T-helper 1 cell treated with Interleukin-12 subunit alpha and Interleukin-12 subunit beta and Interleukin-4 antibody, amounts not matched to agents 30 μg/mL and 1 μg/mL, for 36 hours (primary cell): ENCODE measurements around the gene SEC22A.

Experiments used
- H3K27ac Mint-ChIP-seq: one replicate; pipeline ENCODE4 v1.8.0; 2021; ENCODE audit warnings: mild to moderate bottlenecking, mixed read lengths
- H3K27me3 Mint-ChIP-seq: one replicate; pipeline ENCODE4 v1.8.0; 2021; ENCODE audit warnings: low read depth, mixed read lengths
- H3K36me3 Mint-ChIP-seq: one replicate; pipeline ENCODE4 v1.8.0; 2021; ENCODE audit warnings: low read depth, mixed read lengths
- H3K4me1 Mint-ChIP-seq: one replicate; pipeline ENCODE4 v1.8.0; 2021; ENCODE audit warnings: low read depth, mixed read lengths
- H3K4me3 Mint-ChIP-seq: one replicate; pipeline ENCODE4 v1.8.0; 2021; ENCODE audit warnings: mild to moderate bottlenecking, moderate library complexity, mixed read lengths
- H3K9me3 Mint-ChIP-seq: one replicate; pipeline ENCODE4 v1.8.0; 2021; ENCODE audit warnings: mixed read lengths

SEC22A gene

DNA sequence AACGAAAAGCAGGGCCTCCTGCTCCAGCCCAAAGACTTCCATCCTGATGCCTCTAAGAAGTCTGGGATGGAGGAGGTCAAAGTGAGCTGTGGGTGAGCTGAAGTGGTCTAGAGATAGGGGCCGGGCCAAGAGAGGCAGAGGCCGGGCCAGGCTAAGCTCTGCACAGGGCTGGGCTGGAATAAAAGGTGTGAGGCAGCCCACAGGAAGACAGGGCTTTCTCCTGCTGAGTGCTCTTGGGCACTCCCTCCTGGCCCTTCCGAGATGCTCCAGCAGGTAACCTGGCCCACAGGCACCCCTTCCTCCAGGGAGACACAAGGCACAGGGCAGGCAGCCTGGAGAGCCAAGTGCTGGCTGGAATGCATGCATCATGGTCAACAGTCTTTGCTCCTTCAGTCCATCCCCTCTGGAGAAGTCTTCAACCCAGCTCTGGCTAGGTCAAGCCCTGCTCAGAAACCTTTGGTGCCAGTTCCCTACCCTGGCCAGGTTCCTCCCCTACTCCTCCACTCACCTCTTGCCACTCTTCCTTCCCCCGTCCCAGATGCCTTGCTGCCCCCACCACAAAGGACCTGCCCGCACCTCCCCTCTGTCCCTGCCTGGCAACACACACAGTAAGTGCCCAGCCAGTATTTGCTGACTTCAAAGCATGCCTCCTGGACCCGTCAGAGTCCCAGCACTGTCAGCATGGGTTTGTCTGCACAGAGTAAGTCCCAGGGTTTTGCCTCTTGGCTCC, 93.6 kb downstream of the SEC22A start:
- H3K36me3 Mint-ChIP-seq = no peaks in the 10 kb centered on the region
- H3K4me3 Mint-ChIP-seq = no peak overlapping the region
- no peaks in the 10 kb centered on the region for H3K4me1 Mint-ChIP-seq
- no peak overlapping the region for H3K27ac Mint-ChIP-seq
- no peaks in the 10 kb centered on the region for H3K27me3 Mint-ChIP-seq
- no peaks in the 10 kb centered on the region for H3K9me3 Mint-ChIP-seq

DNA sequence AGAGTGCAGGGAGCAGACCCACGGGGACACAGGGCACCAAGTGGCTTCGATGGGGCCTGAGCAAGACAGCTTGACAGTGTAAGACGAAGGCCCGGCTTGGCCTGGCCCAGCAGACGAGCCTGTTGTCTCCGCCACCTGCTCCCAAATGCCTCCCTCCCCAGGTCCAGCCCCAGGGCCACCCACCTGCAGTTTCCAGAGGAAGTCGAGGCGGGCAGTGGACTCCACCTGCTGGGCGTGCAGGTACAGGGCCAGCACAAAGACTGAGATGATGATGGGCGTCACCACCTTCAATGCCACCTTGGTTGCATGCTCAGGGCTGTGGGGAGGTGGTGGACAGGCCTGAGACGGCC, 94.1 kb downstream of the SEC22A start:
- no peak overlapping the region for H3K4me3 Mint-ChIP-seq
- H3K9me3 Mint-ChIP-seq = no peaks in the 10 kb centered on the region
- H3K27me3 Mint-ChIP-seq = no peaks in the 10 kb centered on the region
- no peaks in the 10 kb centered on the region for H3K36me3 Mint-ChIP-seq
- H3K27ac Mint-ChIP-seq = no peak overlapping the region
- H3K4me1 Mint-ChIP-seq = no peaks in the 10 kb centered on the region

DNA sequence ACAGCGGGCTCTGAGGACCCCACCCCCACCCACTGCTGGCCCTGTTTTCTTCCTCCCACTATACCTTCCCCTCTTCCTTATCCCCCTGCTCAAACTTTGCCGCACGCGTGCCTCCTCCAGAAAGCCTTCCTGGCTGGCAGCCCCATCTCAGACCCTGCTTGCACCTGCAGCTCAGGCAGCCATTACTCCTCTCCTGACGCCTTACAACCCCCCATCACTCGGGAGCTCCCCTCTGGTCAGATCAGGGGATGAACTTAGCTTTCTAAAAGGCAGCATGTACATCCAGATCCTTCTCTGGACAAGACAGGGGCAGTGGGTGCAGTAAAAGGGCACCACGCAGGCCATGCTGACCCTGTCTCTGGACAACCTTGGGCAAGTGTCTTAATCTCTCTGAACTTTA, 94.5 kb downstream of the SEC22A start:
- Mint-ChIP-seq H3K27me3 (no peaks in the 10 kb centered on the region), H3K27ac (no peak overlapping the region), H3K4me3 (no peak overlapping the region), H3K4me1 (no peaks in the 10 kb centered on the region), H3K36me3 (no peaks in the 10 kb centered on the region), H3K9me3 (no peaks in the 10 kb centered on the region)

DNA sequence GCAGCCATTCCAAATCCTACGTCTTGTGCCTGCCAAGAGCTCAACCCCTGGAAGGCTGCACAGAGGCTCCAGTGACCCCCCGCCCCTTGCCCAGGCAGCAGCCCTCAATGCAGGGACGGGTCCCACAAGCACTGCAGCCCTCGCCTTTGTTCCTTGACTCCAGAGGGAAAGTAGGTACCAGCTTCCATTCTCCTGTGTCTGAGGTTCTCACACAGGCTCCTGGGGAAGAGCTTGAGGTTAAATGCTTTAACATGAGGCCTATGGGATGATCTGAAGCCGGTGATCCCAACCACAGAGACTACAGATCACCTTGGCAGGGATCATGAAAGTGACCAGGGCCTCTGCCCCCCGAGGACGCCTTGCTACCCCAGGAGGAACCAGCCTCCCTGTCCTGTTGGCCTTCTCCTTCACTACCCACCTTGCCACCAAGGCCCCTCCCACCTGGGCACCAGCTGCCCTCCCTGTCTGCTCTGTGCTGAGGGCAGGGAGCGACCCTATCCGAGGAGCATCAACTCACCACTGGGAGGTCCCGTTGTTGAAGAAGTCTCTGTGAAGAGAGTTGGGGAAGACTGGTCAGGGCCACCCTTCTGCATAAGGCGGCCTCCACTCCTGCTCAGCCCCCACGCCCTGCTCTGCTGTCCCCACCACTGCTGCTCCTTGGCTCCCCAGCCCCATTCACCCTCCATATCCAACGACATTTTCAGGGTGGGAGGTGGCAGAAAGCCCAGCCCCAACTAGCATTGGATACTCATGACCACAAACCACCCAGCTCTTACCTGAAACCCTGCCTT, 95.3 kb downstream of the SEC22A start:
- H3K36me3 Mint-ChIP-seq = no peaks in the 10 kb centered on the region

DNA sequence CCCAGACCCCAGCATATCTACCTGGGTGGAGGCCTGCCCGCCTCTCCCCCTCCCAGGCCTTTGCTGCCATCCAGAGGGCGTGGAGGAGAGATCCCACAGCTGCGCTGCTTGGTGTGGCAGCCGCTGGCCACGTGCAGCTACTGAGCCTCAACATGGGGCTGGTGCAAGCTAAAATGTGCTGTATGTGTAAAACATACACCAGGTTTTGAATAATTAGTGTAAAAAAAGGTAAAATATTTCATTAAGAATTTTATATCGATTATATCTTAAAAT, 95.8 kb downstream of the SEC22A start:
- Mint-ChIP-seq H3K9me3 (no peaks in the 10 kb centered on the region), H3K4me3 (no peak overlapping the region), H3K27me3 (no peaks in the 10 kb centered on the region), H3K27ac (no peak overlapping the region), H3K4me1 (no peaks in the 10 kb centered on the region), H3K36me3 (no peaks in the 10 kb centered on the region)

More for the DNA sequence above, 95.3 kb downstream of the SEC22A start:
- Mint-ChIP-seq H3K4me1 (no peaks in the 10 kb centered on the region), H3K9me3 (no peaks in the 10 kb centered on the region), H3K27me3 (no peaks in the 10 kb centered on the region), H3K4me3 (no peak overlapping the region), H3K27ac (no peak overlapping the region)

DNA sequence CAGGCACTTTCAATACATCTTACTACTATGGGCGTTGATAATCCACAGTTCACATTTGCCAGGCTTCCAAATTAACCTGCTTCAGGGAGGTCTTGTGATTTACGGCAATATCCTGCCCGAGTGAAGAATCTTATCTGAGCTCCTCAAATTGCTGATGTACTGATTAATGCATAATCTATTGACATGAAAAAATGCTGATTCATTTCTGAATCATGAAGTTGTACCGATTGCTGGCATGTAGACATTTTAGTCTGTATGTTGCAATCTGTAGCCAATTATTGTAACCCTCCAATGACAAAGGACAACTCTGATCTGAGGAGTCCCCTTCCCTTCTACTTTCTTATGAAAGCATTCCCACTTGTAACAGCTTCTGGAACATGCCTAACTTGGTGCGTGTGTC, 97.2 kb downstream of the SEC22A start:
- H3K4me3 Mint-ChIP-seq = no peak overlapping the region
- H3K36me3 Mint-ChIP-seq = no peaks in the 10 kb centered on the region
- no peaks in the 10 kb centered on the region for H3K9me3 Mint-ChIP-seq
- no peaks in the 10 kb centered on the region for H3K4me1 Mint-ChIP-seq
- no peaks in the 10 kb centered on the region for H3K27me3 Mint-ChIP-seq
- no peak overlapping the region for H3K27ac Mint-ChIP-seq

DNA sequence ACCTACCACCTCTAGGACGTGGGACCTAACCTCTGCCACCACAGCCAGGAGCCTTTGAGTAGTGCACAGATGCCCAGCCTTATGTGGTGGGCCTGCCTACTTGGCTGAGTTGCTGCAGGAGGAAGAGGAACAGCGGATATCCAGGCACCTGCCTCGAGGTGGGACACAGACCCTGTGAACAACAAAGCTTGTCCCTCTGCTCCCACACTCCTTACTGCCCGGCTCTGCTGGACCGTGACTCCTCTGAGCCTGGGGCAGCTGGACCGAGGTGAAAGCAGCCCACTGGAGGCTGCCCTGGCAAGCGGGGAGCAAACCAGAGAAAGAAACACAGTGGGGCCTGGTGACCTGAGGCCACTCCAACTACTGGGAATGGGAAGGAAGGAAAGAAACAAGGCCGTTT, 97.8 kb downstream of the SEC22A start:
- H3K27me3 Mint-ChIP-seq = no peaks in the 10 kb centered on the region
- H3K27ac Mint-ChIP-seq = no peak overlapping the region
- no peaks in the 10 kb centered on the region for H3K36me3 Mint-ChIP-seq
- H3K4me3 Mint-ChIP-seq = no peak overlapping the region
- no peaks in the 10 kb centered on the region for H3K9me3 Mint-ChIP-seq
- no peaks in the 10 kb centered on the region for H3K4me1 Mint-ChIP-seq

DNA sequence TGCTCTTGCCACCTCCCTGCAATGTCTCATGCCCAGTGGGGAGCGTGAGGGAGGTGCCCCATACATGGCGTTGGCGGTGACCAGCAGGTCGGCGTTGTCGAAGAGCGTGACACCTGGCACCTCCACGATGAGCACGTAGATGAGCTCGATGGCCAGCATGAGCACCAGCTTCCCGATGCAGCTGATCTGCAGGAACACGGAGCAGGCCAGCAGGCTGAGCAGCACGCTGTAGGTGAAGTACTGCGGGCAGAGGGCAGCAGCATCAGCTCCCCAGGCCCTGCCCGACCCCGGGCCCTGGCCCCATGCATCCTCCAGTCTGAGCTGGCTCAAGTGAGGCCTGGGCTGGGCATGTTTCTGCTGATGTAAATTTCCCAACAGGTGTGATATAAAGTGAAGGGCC, 98.3 kb downstream of the SEC22A start:
- H3K9me3 Mint-ChIP-seq = no peaks in the 10 kb centered on the region
- no peak overlapping the region for H3K27ac Mint-ChIP-seq
- no peak overlapping the region for H3K4me3 Mint-ChIP-seq
- no peaks in the 10 kb centered on the region for H3K27me3 Mint-ChIP-seq
- no peaks in the 10 kb centered on the region for H3K36me3 Mint-ChIP-seq
- H3K4me1 Mint-ChIP-seq = no peaks in the 10 kb centered on the region

DNA sequence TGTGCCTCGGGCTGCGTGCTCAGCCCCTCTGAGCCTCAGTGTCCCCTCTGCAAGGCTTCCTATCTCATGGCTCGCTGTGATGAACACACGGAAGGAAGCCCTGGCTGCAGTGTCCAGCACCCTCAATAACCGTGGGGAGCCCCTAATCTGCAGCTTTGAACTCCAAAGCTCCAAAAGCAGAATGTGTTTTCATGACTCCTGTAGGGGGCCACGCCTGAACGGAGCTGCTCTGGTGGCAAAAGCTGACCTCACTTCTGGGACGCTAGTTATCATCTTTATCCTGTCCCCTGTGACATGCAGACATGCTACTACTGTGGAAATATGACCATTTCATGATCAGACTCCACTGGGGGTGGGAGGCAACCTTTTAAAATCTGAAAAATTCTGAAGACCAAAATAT, 98.8 kb downstream of the SEC22A start:
- no peaks in the 10 kb centered on the region for H3K36me3 Mint-ChIP-seq
- H3K4me1 Mint-ChIP-seq = no peaks in the 10 kb centered on the region
- no peak overlapping the region for H3K27ac Mint-ChIP-seq
- H3K9me3 Mint-ChIP-seq = no peaks in the 10 kb centered on the region
- no peak overlapping the region for H3K4me3 Mint-ChIP-seq
- no peaks in the 10 kb centered on the region for H3K27me3 Mint-ChIP-seq

DNA sequence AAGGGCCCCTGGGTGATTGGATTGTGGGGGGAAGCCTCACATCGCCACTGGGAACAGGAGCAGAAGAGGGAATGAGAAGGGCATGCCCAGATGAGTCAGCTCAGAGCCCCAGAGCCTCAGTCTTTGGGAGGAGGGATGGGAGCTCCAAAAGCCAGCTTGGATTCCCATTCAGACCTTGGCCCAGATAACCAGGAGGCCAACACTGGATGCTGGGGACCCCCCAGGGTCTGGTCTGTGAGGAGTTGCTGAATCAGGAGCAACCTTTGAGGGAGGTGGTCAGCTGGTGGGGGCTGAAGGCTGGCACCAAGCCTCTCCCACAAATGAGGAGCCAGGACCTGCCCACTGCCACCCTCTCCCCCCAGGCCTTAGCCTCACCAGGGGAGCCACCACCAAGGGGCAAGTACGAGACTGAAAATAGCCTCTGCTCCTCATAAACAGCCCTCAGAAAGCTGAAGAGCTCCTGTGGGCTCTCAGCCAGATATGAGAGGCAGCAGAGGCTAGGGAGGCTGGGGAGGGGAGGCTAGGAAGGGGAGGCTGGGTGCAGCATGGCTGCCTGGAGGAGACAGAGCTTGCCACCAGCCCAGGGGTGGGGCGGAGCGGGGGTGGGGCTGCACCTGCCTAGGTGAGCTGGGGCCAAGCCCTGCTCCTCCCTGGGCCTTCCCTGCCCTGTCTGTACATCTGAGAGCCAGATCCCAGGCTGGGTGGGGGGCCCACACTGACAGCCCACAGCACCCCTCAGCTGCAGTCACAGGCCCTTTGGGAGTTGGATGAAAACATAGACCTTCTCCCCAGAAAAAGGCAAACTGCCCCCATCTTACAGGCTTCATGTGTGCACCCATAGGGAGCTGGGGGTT, 99.8 kb downstream of the SEC22A start:
- Mint-ChIP-seq H3K9me3 (no peaks in the 10 kb centered on the region), H3K4me3 (no peak overlapping the region), H3K36me3 (no peaks in the 10 kb centered on the region), H3K27me3 (no peaks in the 10 kb centered on the region), H3K4me1 (no peaks in the 10 kb centered on the region), H3K27ac (no peak overlapping the region)

DNA sequence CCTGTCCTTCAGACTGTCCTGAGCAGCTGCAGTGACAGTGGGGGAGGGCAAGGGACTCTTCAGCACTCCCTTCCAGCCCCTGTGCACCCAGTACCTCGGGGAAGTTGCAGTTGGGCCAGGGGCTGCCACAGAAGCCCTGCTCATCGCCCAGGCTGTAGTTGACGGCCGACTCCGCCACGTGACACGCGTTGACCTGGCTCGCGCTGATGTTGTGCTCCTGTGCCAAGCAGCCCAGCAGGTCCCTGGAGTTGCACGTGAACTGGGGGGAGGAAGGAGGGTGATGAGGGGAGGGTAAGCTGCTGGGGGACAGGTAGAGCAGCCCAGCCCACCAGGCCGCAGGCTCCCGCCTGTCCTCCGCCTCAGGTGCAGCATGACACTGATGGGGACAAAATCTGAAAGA, 101.2 kb downstream of the SEC22A start:
- Mint-ChIP-seq H3K9me3 (no peaks in the 10 kb centered on the region), H3K27me3 (no peaks in the 10 kb centered on the region), H3K27ac (no peak overlapping the region), H3K36me3 (no peaks in the 10 kb centered on the region), H3K4me1 (no peaks in the 10 kb centered on the region), H3K4me3 (no peak overlapping the region)

DNA sequence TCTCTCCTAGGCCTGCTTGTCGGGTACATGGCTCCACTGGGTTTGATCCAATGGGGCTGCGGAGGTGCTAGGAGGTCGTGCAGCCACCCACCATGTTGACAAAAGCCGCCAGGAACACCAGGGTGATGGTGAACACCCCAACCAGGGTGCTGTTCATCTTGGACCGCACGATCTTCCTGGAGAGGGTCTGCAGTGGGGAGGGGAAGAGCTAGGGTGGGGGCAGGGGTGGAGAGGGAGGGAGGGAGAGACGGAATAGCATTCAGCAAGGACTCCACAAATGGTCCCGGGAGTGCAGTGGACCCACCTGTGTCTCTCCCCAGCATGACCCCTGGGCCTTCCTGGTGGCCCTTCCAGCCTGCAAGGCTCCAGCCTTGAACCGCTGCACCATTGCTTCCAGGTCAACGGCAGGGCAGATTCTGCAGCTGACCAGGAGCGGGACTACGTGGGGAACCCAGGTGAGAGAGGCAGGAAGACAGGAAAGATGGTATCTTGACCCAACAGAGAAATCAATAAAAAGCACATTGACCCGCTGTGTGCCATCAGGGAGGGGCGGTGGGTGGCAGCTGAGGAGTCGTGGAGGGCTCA, 102.3 kb downstream of the SEC22A start:
- H3K4me3 Mint-ChIP-seq = no peak overlapping the region
- no peak overlapping the region for H3K27ac Mint-ChIP-seq
- H3K36me3 Mint-ChIP-seq = no peaks in the 10 kb centered on the region
- H3K4me1 Mint-ChIP-seq = no peaks in the 10 kb centered on the region
- H3K9me3 Mint-ChIP-seq = no peaks in the 10 kb centered on the region
- no peaks in the 10 kb centered on the region for H3K27me3 Mint-ChIP-seq

DNA sequence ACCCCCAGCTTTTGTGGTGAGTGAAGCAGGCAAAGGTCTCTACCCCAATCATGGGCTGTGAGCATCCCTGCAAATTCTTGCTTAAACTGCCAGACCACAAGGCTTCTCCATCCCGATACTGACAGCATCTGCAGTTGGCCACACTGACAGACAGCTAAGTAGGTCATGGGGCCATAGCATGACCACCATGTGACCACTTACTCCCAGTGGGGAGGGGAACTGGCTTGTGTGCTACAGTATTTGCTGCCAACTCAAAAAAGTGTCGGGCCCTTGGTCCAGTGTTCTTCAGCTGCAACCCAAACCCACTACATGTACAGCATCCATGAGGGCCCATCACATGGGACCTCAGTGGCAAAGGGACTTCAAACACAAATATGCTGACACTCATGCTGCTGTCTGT, 103.4 kb downstream of the SEC22A start:
- Mint-ChIP-seq H3K27me3 (no peaks in the 10 kb centered on the region), H3K4me3 (no peak overlapping the region), H3K36me3 (no peaks in the 10 kb centered on the region), H3K27ac (no peak overlapping the region), H3K4me1 (no peaks in the 10 kb centered on the region), H3K9me3 (no peaks in the 10 kb centered on the region)

DNA sequence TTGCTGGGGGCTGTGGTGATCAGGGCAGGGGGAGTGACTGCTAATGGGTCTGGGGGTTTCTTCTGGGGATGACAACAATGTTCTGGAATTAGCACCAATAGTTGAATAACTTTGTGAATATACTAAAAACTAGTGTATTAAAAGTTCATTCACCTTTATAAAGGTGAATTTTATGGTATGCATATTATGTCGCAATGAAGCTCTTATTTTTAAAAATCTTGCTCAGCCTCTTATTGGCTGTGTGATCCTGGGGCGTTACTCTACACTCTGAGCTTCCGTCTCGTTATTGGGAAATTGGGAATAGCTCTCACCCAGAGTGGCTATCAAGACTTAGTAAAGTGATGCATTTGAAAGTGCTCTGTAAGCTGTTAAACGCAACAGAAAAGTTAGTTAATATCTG, 105.3 kb downstream of the SEC22A start:
- no peaks in the 10 kb centered on the region for H3K9me3 Mint-ChIP-seq
- no peaks in the 10 kb centered on the region for H3K36me3 Mint-ChIP-seq
- H3K4me1 Mint-ChIP-seq = no peaks in the 10 kb centered on the region
- H3K27ac Mint-ChIP-seq = no peak overlapping the region
- no peak overlapping the region for H3K4me3 Mint-ChIP-seq
- peaks cover 3% of the 10 kb centered on the region for H3K27me3 Mint-ChIP-seq

DNA sequence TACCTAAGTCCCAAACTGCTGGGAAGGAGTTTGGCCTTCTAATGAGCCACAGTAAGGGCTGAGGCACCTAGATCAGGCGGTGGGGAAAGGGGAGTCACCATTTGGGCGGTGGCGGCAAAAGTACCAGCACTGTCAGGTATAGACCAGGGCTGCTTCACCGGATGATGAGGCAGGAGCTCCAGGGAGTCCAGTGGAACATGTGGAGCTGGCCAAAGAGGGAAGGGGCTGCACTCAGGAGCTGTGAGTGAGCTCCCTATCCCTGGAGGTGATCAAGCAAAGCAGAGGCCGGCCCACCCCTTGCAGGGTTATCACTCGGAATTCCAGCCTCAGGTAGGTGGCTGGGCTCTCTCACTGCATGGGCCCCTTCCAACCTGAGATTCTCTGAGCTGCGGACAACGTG, 108.4 kb downstream of the SEC22A start:
- H3K9me3 Mint-ChIP-seq = no peaks in the 10 kb centered on the region
- peaks cover 3% of the 10 kb centered on the region for H3K27me3 Mint-ChIP-seq
- H3K36me3 Mint-ChIP-seq = no peaks in the 10 kb centered on the region
- no peaks in the 10 kb centered on the region for H3K4me1 Mint-ChIP-seq
- no peak overlapping the region for H3K27ac Mint-ChIP-seq
- no peak overlapping the region for H3K4me3 Mint-ChIP-seq
